Tibial artery (tissue), 4 donors: ENCODE results near the gene CCR6.

Experiments
- DNase-seq, 2 donors: peaks; one replicate each; pipeline ENCODE4 v3.0.0-alpha.2; 2019
- H3K27ac ChIP-seq, 2 donors: fragments of 200-600 bp; sonication (generic) in 1 of 2; 1 replicate in 1 of 2; 2 replicates in 1 of 2; pipeline ENCODE4 v1.5.1; 2018 to 2019; ENCODE audit warnings: mild to moderate bottlenecking in 1 of 2
- H3K27me3 ChIP-seq, 2 donors: fragments of 200-600 bp; sonication (generic) in 1 of 2; one replicate each; pipeline versions ENCODE4 v1.5.1 to v1.6.0; 2016 to 2019
- H3K36me3 ChIP-seq, 3 donors: fragments of 200-600 bp; sonication (generic) in 2 of 3; one replicate each; pipeline ENCODE4 v1.5.1; 2016 to 2019; ENCODE audit warnings: mild to moderate bottlenecking in 2 of 3
- H3K4me1 ChIP-seq, 4 donors: fragments of 200-600 bp; sonication (generic) in 2 of 4; 1 replicate in 3 of 4; 2 replicates in 1 of 4; pipeline ENCODE4 v1.5.1; 2016 to 2019
- H3K4me3 ChIP-seq, 2 donors: fragments of 200-600 bp; sonication (generic) in 1 of 2; 1 replicate in 1 of 2; 2 replicates in 1 of 2; pipeline ENCODE4 v1.5.1; 2018 to 2019; ENCODE audit warnings: mild to moderate bottlenecking in 2 of 2
- H3K9me3 ChIP-seq, 3 donors: fragments of 200-600 bp; sonication (generic) in 1 of 3; one replicate each; pipeline ENCODE4 v1.5.1; 2016 to 2019
- intact Hi-C: fragments of 100-400 bp; cut with DNase I; formaldehyde crosslinking; loops from one replicate; pipeline ENCODE4 v1.15.0; 2023; ENCODE audit warnings: low total_unique reads
- TF ChIP-seq, protein P1 (sequence below), 2 experiments: fragments of 200-600 bp in 1 of 2; fragments of 450-650 bp in 1 of 2; IDR thresholded peaks; one replicate each; pipeline ENCODE4 v1.5.1; 2017 to 2019; ENCODE audit warnings: antibody characterized with exemption in 2 of 2, mild to moderate bottlenecking in 1 of 2, moderate library complexity in 1 of 2

The CCR6 gene

DNA sequence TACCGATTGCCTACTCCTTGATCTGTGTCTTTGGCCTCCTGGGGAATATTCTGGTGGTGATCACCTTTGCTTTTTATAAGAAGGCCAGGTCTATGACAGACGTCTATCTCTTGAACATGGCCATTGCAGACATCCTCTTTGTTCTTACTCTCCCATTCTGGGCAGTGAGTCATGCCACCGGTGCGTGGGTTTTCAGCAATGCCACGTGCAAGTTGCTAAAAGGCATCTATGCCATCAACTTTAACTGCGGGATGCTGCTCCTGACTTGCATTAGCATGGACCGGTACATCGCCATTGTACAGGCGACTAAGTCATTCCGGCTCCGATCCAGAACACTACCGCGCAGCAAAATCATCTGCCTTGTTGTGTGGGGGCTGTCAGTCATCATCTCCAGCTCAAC, 13.5 kb downstream of the CCR6 start:
- no peaks in the 10 kb centered on the region for H3K9me3 ChIP-seq

DNA sequence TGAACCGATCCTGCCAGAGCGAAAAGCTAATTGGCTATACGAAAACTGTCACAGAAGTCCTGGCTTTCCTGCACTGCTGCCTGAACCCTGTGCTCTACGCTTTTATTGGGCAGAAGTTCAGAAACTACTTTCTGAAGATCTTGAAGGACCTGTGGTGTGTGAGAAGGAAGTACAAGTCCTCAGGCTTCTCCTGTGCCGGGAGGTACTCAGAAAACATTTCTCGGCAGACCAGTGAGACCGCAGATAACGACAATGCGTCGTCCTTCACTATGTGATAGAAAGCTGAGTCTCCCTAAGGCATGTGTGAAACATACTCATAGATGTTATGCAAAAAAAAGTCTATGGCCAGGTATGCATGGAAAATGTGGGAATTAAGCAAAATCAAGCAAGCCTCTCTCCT, 14.2 kb downstream of the CCR6 start:
- DNase-seq, result no peak
- H3K4me3 ChIP-seq, result no peak overlapping the region
- H3K4me1 ChIP-seq, result no peaks in the 10 kb centered on the region
- H3K27me3 ChIP-seq, result peaks cover 0 to 5% of the 10 kb centered on the region in 2 donors
- intact Hi-C loops, result no loop called here
- no peak overlapping the region for H3K27ac ChIP-seq
- TF ChIP-seq, protein P1, sequence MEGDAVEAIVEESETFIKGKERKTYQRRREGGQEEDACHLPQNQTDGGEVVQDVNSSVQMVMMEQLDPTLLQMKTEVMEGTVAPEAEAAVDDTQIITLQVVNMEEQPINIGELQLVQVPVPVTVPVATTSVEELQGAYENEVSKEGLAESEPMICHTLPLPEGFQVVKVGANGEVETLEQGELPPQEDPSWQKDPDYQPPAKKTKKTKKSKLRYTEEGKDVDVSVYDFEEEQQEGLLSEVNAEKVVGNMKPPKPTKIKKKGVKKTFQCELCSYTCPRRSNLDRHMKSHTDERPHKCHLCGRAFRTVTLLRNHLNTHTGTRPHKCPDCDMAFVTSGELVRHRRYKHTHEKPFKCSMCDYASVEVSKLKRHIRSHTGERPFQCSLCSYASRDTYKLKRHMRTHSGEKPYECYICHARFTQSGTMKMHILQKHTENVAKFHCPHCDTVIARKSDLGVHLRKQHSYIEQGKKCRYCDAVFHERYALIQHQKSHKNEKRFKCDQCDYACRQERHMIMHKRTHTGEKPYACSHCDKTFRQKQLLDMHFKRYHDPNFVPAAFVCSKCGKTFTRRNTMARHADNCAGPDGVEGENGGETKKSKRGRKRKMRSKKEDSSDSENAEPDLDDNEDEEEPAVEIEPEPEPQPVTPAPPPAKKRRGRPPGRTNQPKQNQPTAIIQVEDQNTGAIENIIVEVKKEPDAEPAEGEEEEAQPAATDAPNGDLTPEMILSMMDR (IDR thresholded peaks at IDR 0.05), result no peak
- H3K9me3 ChIP-seq, result no peaks in the 10 kb centered on the region
- no peaks in the 10 kb centered on the region for H3K36me3 ChIP-seq

More for the DNA sequence above, 13.5 kb downstream of the CCR6 start:
- no peak for DNase-seq
- H3K27ac ChIP-seq, result no peak overlapping the region
- intact Hi-C loops, result no loop called here
- H3K4me3 ChIP-seq, result no peak overlapping the region
- H3K36me3 ChIP-seq, result no peaks in the 10 kb centered on the region
- TF ChIP-seq, protein P1 (IDR thresholded peaks at IDR 0.05), result no peak
- H3K4me1 ChIP-seq, result no peaks in the 10 kb centered on the region
- H3K27me3 ChIP-seq, result peaks cover 0 to 5% of the 10 kb centered on the region in 2 donors

DNA sequence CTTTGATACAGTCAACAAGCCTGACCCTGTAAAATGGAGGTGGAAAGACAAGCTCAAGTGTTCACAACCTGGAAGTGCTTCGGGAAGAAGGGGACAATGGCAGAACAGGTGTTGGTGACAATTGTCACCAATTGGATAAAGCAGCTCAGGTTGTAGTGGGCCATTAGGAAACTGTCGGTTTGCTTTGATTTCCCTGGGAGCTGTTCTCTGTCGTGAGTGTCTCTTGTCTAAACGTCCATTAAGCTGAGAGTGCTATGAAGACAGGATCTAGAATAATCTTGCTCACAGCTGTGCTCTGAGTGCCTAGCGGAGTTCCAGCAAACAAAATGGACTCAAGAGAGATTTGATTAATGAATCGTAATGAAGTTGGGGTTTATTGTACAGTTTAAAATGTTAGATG, 15.0 kb downstream of the CCR6 start:
- H3K27ac ChIP-seq, result no peak overlapping the region
- H3K9me3 ChIP-seq, result no peaks in the 10 kb centered on the region
- H3K27me3 ChIP-seq, result peaks cover 0 to 5% of the 10 kb centered on the region in 2 donors
- intact Hi-C loops, result no loop called here
- H3K4me1 ChIP-seq, result no peaks in the 10 kb centered on the region
- no peak for DNase-seq
- no peak overlapping the region for H3K4me3 ChIP-seq
- TF ChIP-seq, protein P1 (IDR thresholded peaks at IDR 0.05), result no peak
- no peaks in the 10 kb centered on the region for H3K36me3 ChIP-seq

DNA sequence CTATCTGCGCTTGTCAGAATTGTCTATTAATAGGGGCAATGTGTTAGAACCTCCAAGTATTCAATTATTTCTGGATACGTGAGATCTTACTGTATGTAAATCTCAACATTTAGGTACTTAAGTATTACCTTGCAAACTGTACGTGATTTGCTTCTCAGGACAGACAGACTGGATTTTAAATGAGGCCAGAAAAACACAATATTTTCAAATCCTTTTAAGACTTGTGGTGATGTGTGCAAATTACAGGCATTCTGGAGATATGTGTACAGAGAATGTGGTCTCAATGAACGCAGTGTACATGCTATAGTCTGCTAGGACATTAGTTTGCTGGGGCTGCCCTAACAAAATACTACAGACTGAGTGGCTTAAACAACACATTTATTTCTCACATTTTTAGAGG, 16.9 kb downstream of the CCR6 start:
- Histone ChIP-seq H3K27me3 (peaks cover 0 to 5% of the 10 kb centered on the region in 2 donors), H3K4me1 (no peaks in the 10 kb centered on the region), H3K27ac (no peak overlapping the region), H3K9me3 (no peaks in the 10 kb centered on the region), H3K36me3 (no peaks in the 10 kb centered on the region), H3K4me3 (no peak overlapping the region)
- intact Hi-C loops, result no loop called here
- no peak for DNase-seq
- TF ChIP-seq, protein P1 (IDR thresholded peaks at IDR 0.05), result no peak

DNA sequence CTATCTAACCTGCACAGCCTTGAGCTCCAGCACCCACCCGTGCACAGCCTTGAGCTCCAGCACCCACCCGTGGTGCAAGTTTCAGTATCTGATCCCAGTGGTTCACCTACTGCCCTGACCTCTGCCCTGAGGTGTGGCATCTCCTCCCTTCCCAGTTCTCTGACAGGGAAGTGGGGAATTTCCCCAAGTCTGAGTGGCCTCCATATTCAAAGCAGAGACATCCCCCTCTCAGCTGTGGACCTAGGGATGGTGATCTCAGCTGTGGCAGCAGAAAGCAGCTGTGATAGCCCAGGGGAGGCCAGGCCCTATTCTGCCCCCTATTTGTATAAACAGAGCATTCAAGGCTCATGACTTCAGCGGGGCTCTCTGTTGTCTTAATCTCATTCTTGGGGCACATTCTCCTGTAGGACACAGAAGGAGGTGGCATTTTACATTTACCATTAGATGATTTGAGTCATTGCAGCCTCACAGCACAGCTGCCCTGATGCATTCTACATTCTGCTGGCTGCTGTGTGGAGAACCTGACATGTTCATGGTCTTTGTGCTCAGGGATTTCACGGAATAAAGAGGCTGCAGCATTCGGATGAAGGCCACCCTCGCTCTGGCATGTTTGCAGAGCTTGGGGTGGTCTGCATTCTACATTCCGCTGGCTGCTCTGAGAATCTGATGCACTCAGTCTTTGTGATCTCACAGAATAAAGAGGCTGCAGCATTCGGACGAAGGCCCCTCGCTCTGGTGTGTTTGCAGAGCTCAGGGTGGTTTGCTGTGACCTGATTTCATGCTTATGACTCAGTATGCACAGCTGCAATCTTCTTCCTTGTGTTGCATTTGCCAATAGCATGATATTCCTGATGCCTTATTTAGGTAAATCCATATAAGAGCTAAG, 17.9 kb downstream of the CCR6 start:
- no peak overlapping the region for H3K27ac ChIP-seq
- TF ChIP-seq, protein P1 (IDR thresholded peaks at IDR 0.05), result no peak
- no peaks in the 10 kb centered on the region for H3K4me1 ChIP-seq
- H3K4me3 ChIP-seq, result no peak overlapping the region
- intact Hi-C loops, result no loop called here
- no peaks in the 10 kb centered on the region for H3K36me3 ChIP-seq
- H3K27me3 ChIP-seq, result peaks cover 0 to 13% of the 10 kb centered on the region in 2 donors
- H3K9me3 ChIP-seq, result no peaks in the 10 kb centered on the region
- no peak for DNase-seq
